Endothelial cell of umbilical vein (primary cell): Measurements from ENCODE around the gene FBXW11. TPM values are rescaled to one million over a fixed set of nuclear protein-coding genes. Genes with fewer than 3 reads are reported as not detected.
A peak's percentile ranks its signal among the peaks of the same experiment; 100 is the strongest.

ENCODE experiments used
- BruUV-seq: library from RNA; stranded (reverse); fragments of 400-500 nt; replicated peaks from 2 replicates; lab custom pipeline; 2021; lab: Mats Ljungman, UMichigan
- CTCF ChIA-PET: fragments of 300-600, 350-600 bp; sonication (Branson Sonifier 250); formaldehyde crosslinking; loops from one replicate; lab custom pipeline; 2021; ENCODE audit warnings: antibody characterized with exemption, inconsistent platforms; lab: Charles Lee
- POLR2A ChIA-PET: fragments of 300-600, 350-600 bp; sonication (Branson Sonifier 250); formaldehyde crosslinking; loops from one replicate; lab custom pipeline; 2021; ENCODE audit warnings: antibody characterized with exemption, inconsistent platforms; lab: Charles Lee
- DNase-seq: peaks from one replicate; pipeline ENCODE4 v3.0.0-alpha.2; 2011; ENCODE audit warnings: low read depth, low spot score
- FAIRE-seq: peaks from 2 replicates; lab custom pipeline; 2011; peaks lifted over from hg19 to GRCh38; lab: Jason Lieb, UNC
- H2AFZ ChIP-seq: 2 replicates; pipeline ENCODE4 v1.6.0; 2012; ENCODE audit warnings: low read depth, low read length, control low read depth, inconsistent platforms
- H3K27ac ChIP-seq: 2 replicates; pipeline ENCODE4 v1.5.1; 2011; ENCODE audit warnings: low read depth, mild to moderate bottlenecking, control low read depth, low read length, moderate library complexity; ENCODE audit not compliant: insufficient read depth
- H3K27me3 ChIP-seq, 2 experiments: 2 replicates each; pipeline versions ENCODE4 v1.6.0 to v1.6.1; 2011; ENCODE audit warnings: low read length in 2 of 2, mixed read lengths in 1 of 2; ENCODE audit not compliant: control insufficient read depth in 2 of 2, insufficient read depth in 2 of 2
- H3K36me3 ChIP-seq, 2 experiments: 2 replicates in 1 of 2; 3 replicates in 1 of 2; pipeline ENCODE4 v1.5.1; 2011; ENCODE audit warnings: low read length in 2 of 2, mild to moderate bottlenecking in 1 of 2, moderate library complexity in 1 of 2; ENCODE audit not compliant: control insufficient read depth in 2 of 2, insufficient read depth in 2 of 2; ENCODE audit errors: extremely low read depth in 1 of 2
- H3K4me1 ChIP-seq: 3 replicates; pipeline ENCODE4 v1.5.1; 2011; ENCODE audit warnings: mild to moderate bottlenecking, low read length; ENCODE audit not compliant: control insufficient read depth, insufficient read depth; ENCODE audit errors: extremely low read depth
- H3K4me2 ChIP-seq: 2 replicates; pipeline ENCODE4 v1.6.1; 2011; ENCODE audit warnings: low read length, control low read depth, mixed read lengths; ENCODE audit not compliant: insufficient read depth
- H3K4me3 ChIP-seq, 3 experiments: fragments of 200-600 bp in 1 of 3; sonication (generic), shearing (Covaris generic) in 1 of 3; replicated peaks in 1 of 3; 2 replicates each; pipeline ENCODE4 v1.5.1; 2011 to 2016; ENCODE audit warnings: control low read depth in 3 of 3, low read length in 3 of 3, mild to moderate bottlenecking in 2 of 3, inconsistent platforms in 1 of 3, low read depth in 1 of 3, moderate library complexity in 1 of 3; ENCODE audit not compliant: insufficient read depth in 1 of 3
- H3K79me2 ChIP-seq: 2 replicates; pipeline ENCODE4 v1.6.0; 2012; ENCODE audit warnings: low read length, inconsistent platforms; ENCODE audit not compliant: control insufficient read depth, insufficient read depth
- H3K9ac ChIP-seq: replicated peaks from 2 replicates; pipeline ENCODE3; 2011; ENCODE audit warnings: low read length, control low read depth; ENCODE audit not compliant: insufficient read depth; ENCODE audit errors: extremely low read depth
- H3K9me1 ChIP-seq: replicated peaks from 3 replicates; pipeline ENCODE4 v1.6.0; 2011; ENCODE audit warnings: mild to moderate bottlenecking, low read length; ENCODE audit not compliant: control insufficient read depth, insufficient read depth; ENCODE audit errors: extremely low read depth
- H3K9me3 ChIP-seq: replicated peaks from 2 replicates; pipeline ENCODE4 v1.5.1; 2012; ENCODE audit warnings: low read length, inconsistent platforms; ENCODE audit not compliant: control insufficient read depth, insufficient read depth
- H4K20me1 ChIP-seq: replicated peaks from 2 replicates; pipeline ENCODE3; 2011; ENCODE audit warnings: mild to moderate bottlenecking, low read length; ENCODE audit not compliant: control insufficient read depth, insufficient read depth; ENCODE audit errors: extremely low read depth
- EZH2 ChIP-seq: IDR thresholded peaks from 2 replicates; pipeline ENCODE4 v1.6.1; 2012; ENCODE audit warnings: borderline replicate concordance, low read depth, mild to moderate bottlenecking, moderate library complexity, low read length, inconsistent platforms; ENCODE audit not compliant: severe bottlenecking
- FOS ChIP-seq: IDR thresholded peaks from 2 replicates; pipeline ENCODE4 v1.6.1; 2011; ENCODE audit warnings: mild to moderate bottlenecking, low read length, moderate library complexity, borderline replicate concordance; ENCODE audit not compliant: insufficient read depth
- GATA2 ChIP-seq: IDR thresholded peaks from 2 replicates; pipeline ENCODE4 v1.7.0; 2011; ENCODE audit warnings: low read depth, mild to moderate bottlenecking, moderate library complexity, mixed read lengths, low read length; ENCODE audit not compliant: insufficient read length, insufficient read depth
- JUN ChIP-seq: IDR thresholded peaks from 2 replicates; pipeline ENCODE4 v1.6.1; 2011; ENCODE audit warnings: borderline replicate concordance, low read depth; ENCODE audit not compliant: insufficient read length, insufficient read depth
- MYC ChIP-seq: IDR thresholded peaks from one replicate; pipeline ENCODE4 v1.6.1; 2011; ENCODE audit warnings: mild to moderate bottlenecking, low read depth, low read length
- POLR2A ChIP-seq: IDR thresholded peaks from 2 replicates; pipeline ENCODE4 v1.6.1; 2012; ENCODE audit warnings: low read depth, mild to moderate bottlenecking, control low read depth, low read length
- POLR2AphosphoS5 ChIP-seq: IDR thresholded peaks from 2 replicates; pipeline ENCODE4 v1.6.1; 2012; ENCODE audit warnings: low read depth, mild to moderate bottlenecking, control low read depth, low read length, moderate library complexity; ENCODE audit not compliant: insufficient read depth
- dilution Hi-C: fragments of 300-500 bp; cut with MboI; formaldehyde crosslinking; loops from one replicate; pipeline ENCODE4 v1.15.0; 2019; ENCODE audit warnings: low sequenced_read_pairs; ENCODE audit not compliant: extremely low pct_ligation_motif_present
- intact Hi-C: fragments of 100-400 bp; cut with micrococcal nuclease; formaldehyde crosslinking; loops from one replicate; pipeline ENCODE4 v1.10.0; 2022
- polyA plus RNA-seq, 4 experiments: library from polyadenylated mRNA; depleted of rRNA in 3 of 4; stranded (reverse) in 3 of 4; unstranded in 1 of 4; fragments of >200 nt; gene quantifications; 2 replicates each; pipeline versions ENCODE4 v1.2.1 to v1.2.3, GENCODE V29; 2011 to 2012; ENCODE audit warnings: missing spikeins in 1 of 4
- total RNA-seq: library from RNA; stranded (reverse); gene quantifications from 2 replicates; pipeline ENCODE4 v1.2.3, GENCODE V29; 2021
- TF ChIP-seq, protein P1 (sequence below): IDR thresholded peaks from 2 replicates; pipeline ENCODE4 v1.6.1; 2011; ENCODE audit not compliant: insufficient read depth, insufficient read length
- TF ChIP-seq, protein P2 (sequence below), 2 donors: IDR thresholded peaks; 1 replicate in 1 of 2; 2 replicates in 1 of 2; pipeline ENCODE4 v1.5.1; 2011; ENCODE audit warnings: low read length in 2 of 2, mild to moderate bottlenecking in 2 of 2, moderate library complexity in 2 of 2, control low read depth in 1 of 2, inconsistent platforms in 1 of 2, low read depth in 1 of 2; ENCODE audit not compliant: insufficient read depth in 1 of 2; ENCODE audit errors: extremely low read depth in 1 of 2

The FBXW11 gene
- total and polyA plus RNA-seq, 2 donors (not counting 3 experiments of a cell fraction or from before 2014, with no cell fraction given), result 30.7 to 44.7 TPM

DNA sequence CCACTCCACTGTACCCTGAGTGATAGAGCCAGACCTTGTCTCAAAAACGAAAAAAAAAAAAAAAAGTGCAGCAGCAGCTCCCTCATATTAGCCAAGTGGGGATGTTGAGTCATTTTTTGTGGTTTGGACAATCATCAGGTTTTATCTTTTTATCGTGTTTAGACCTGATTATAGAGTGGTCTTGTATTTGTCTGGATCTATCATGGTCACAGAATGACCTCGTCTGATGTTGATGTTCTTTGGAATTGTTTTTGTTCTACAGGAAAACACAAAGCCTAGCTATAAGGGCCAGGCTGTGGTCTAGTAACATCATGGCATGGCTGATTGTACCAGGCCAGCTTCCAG is 1.6 kb upstream of the FBXW11 start:
- no peak overlapping the region for H3K27ac ChIP-seq
- POLR2A ChIA-PET, result interaction anchor here (0.5 to 1.9 kb wide), 2 partner anchors 23 to 180 kb away, joined by 3 to 9 read pairs; no protein-coding TSS in a partner anchor
- no peak overlapping the region for H3K4me3 ChIP-seq
- TF ChIP-seq POLR2A (no peak), JUN (no peak), MYC (no peak), POLR2AphosphoS5 (peak; percentile 46), EZH2 (no peak), FOS (peak; percentile 73), GATA2 (peak; percentile 92)
- TF ChIP-seq, protein P1, sequence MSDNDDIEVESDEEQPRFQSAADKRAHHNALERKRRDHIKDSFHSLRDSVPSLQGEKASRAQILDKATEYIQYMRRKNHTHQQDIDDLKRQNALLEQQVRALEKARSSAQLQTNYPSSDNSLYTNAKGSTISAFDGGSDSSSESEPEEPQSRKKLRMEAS, result no peak
- TF ChIP-seq, protein P2, sequence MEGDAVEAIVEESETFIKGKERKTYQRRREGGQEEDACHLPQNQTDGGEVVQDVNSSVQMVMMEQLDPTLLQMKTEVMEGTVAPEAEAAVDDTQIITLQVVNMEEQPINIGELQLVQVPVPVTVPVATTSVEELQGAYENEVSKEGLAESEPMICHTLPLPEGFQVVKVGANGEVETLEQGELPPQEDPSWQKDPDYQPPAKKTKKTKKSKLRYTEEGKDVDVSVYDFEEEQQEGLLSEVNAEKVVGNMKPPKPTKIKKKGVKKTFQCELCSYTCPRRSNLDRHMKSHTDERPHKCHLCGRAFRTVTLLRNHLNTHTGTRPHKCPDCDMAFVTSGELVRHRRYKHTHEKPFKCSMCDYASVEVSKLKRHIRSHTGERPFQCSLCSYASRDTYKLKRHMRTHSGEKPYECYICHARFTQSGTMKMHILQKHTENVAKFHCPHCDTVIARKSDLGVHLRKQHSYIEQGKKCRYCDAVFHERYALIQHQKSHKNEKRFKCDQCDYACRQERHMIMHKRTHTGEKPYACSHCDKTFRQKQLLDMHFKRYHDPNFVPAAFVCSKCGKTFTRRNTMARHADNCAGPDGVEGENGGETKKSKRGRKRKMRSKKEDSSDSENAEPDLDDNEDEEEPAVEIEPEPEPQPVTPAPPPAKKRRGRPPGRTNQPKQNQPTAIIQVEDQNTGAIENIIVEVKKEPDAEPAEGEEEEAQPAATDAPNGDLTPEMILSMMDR (IDR thresholded peaks at IDR 0.05; ENCODE audit: extremely low read depth in 1 of 2, insufficient read depth in 1 of 2, low read depth in 1 of 2, low read length in 2 of 2), result no peak
- H3K9me1 ChIP-seq, result peaks cover 4% of the 10 kb centered on the region
- peaks cover 40% of the 10 kb centered on the region for H3K4me1 ChIP-seq
- DNase-seq (peak; percentile 17), FAIRE-seq (peak; percentile 4)
- no TSS peak for BruUV-seq
- no peaks in the 10 kb centered on the region for H3K9me3 ChIP-seq
- intact Hi-C loops (loop anchor here (5.0 kb wide), 1 partner anchor 274 kb away; the partner anchor contains the start of gene UBTD2), dilution Hi-C loops (no loop called here)
- H3K36me3 ChIP-seq, result no peaks in the 10 kb centered on the region
- peaks cover 32% of the 10 kb centered on the region for H3K79me2 ChIP-seq
- no peak overlapping the region for H2AFZ ChIP-seq
- H3K4me2 ChIP-seq, result peak overlapping the region; percentile 93
- no peaks in the 10 kb centered on the region for H3K27me3 ChIP-seq
- CTCF ChIA-PET, result interaction anchor here (0.8 to 5.9 kb wide), 11 partner anchors 9 to 634 kb away, joined by 3 to 112 read pairs (median 7); partner anchors contain the start of genes STK10 and UBTD2
- H3K9ac ChIP-seq, result no peak overlapping the region
- H4K20me1 ChIP-seq, result no peaks in the 10 kb centered on the region
